VCaP (cell line): ENCODE measurements around the gene RPUSD2.

Source experiments
- H3K27ac ChIP-seq: fragments of 450-650 bp; 2 replicates; pipeline ENCODE4 v1.5.1; 2017
- CTCF ChIP-seq: fragments of 450-650 bp; conservative IDR thresholded peaks from 2 replicates; pipeline ENCODE4 v1.5.1; 2017; ENCODE audit warnings: mild to moderate bottlenecking, moderate library complexity

Gene RPUSD2

GRCh38 chr15:40538976-40539375, 30.1 kb upstream of the RPUSD2 start:
- H3K27ac ChIP-seq, result no peak overlapping the region
- TF ChIP-seq CTCF, result no peak

GRCh38 chr15:40543082-40543481, 26.0 kb upstream of the RPUSD2 start:
- H3K27ac ChIP-seq, result no peak overlapping the region
- no peak for TF ChIP-seq CTCF

GRCh38 chr15:40543631-40544294, 25.3 kb upstream of the RPUSD2 start:
- no peak for TF ChIP-seq CTCF
- no peak overlapping the region for H3K27ac ChIP-seq

GRCh38 chr15:40545457-40545856, 23.6 kb upstream of the RPUSD2 start:
- H3K27ac ChIP-seq, result no peak overlapping the region
- no peak for TF ChIP-seq CTCF

GRCh38 chr15:40548610-40549009, 20.5 kb upstream of the RPUSD2 start:
- no peak for TF ChIP-seq CTCF
- H3K27ac ChIP-seq, result no peak overlapping the region

GRCh38 chr15:40549894-40550293, 19.2 kb upstream of the RPUSD2 start:
- no peak for TF ChIP-seq CTCF
- H3K27ac ChIP-seq, result 0 out of 2 replicates have a peak overlapping the region, but pooled peaks have one; percentile 18

- H3K27ac ChIP-seq, result 0 out of 2 replicates have a peak overlapping the region, but pooled peaks have one; percentile 18
- no peak for TF ChIP-seq CTCF
Observed at GRCh38 chr15:40550341-40551037, 18.6 kb upstream of the RPUSD2 start.
